Tongue (tissue), 3 donors: ENCODE results near the gene UNG. TPM values are rescaled to one million over a fixed set of nuclear protein-coding genes. Genes with fewer than 3 reads are reported as not detected.

Source experiments
- DNase-seq: peaks from one replicate; pipeline ENCODE4 v3.0.0-alpha.2; 2015
- small RNA-seq: library from RNA; depleted of rRNA; stranded (forward); fragments of <200 nt; gene quantifications from one replicate; pipeline ENCODE3, GENCODE V24; 2014; ENCODE audit warnings: low replicate concordance
- total RNA-seq: library from RNA; depleted of rRNA; stranded (reverse); fragments of >200 nt; gene quantifications from one replicate; pipeline ENCODE4 v1.2.3, GENCODE V29; 2014

UNG gene
- total RNA-seq, 1 donor from 2014 or later, result 30.6 TPM

DNA sequence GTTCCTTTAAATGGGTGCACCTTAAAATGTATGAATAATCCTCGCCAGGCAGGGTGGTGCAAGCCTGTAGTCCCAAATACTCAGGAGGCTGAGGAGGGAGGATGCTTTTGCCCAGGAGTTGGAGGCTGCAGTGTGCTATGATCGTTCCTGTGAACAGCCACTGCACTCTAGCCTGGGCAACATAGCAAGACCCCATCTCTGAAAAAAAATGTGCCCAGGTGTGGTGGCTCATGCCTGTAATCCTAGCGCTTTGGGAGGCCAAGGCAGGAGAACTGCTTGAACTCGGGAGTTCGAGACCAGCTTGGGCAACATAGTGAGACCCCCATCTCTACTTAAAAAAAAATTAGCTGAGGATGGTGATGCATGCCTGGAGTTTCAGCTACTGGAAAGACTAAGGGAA lies 58.6 kb downstream of the UNG start:
- no peak for DNase-seq

DNA sequence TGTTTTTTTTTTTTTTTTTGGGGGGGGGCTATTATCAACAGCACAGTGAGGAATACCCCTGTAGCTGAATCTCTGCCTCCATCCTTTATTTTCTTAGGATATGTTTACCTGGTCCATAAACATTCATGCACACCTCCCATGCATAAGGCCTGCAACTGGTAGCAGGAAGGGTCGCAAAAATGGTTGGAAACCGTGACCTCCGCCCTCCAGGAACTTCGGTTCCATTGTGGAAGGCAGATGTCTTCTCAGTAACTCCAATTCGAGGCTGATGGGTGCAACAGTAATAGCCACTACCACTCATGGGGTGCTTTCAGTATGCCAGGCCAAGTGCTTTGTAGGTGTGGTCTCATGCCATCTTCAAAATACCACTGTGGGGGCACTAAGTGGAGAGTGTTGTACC lies 59.2 kb downstream of the UNG start:
- no peak for DNase-seq

DNA sequence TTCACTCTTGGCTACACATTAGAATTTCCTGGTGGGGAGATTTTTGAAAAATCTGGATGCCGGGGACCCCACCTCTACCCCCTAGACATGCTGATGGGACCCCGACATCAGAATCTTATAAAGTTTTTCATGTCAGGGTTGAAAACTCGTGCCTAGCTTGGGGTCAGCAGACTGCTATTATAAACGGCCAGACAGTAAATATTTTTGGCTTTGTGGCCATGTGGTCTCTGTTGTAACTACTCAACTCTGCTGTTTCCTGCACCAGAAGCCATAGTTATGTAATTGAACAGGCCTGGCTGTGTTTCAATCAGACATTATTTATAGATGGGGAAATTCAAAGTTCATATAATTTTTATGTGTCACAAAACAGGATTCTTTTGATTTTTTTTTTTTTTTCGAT lies 60.6 kb downstream of the UNG start:
- no peak for DNase-seq

DNA sequence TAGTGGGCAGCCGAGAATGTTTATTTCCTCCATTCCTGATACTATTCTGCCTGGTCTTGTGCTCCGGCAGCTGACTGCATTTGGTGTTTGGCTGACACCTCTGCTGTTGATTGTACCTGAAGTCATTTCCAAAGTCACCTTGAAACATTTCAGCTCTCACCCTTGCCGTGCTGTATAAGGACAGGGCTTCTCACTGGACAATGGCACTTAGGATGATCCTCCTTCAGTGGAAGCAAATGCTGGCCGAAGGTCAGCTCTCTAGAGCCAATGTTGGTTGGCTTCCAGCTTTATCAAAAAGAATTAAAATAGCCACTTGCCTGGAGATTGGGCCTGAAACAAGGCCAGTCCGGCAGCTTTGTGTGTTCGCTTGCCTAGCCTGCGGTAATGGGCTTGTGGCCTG lies 63.0 kb downstream of the UNG start:
- DNase-seq, result no peak

Small RNA genes within 50 kb of the gene (small RNA-seq; reads per million reads assigned to genes)
- gene RNA5SP372, result not detected

Other genes starting within 250 kb of the UNG start
- 12.4 TPM for gene SSH1, start 240.0 kb upstream of the UNG start, total RNA-seq
- gene DAO, start 217.5 kb upstream of the UNG start, total RNA-seq, result not detected
- 0.31 TPM for gene SVOP, start 76.5 kb upstream of the UNG start, total RNA-seq
- gene USP30, start 45.0 kb upstream of the UNG start, total RNA-seq, result 15.7 TPM
- 18.8 TPM for gene ALKBH2, start 4.1 kb upstream of the UNG start, total RNA-seq
- gene ACACB, start 19.0 kb downstream of the UNG start, total RNA-seq, result 17.6 TPM
- not detected for gene FOXN4, start 211.7 kb downstream of the UNG start, total RNA-seq